Ascending aorta (tissue), 2 donors: Measurements from ENCODE around the gene IRF1. TPM values are rescaled to one million over a fixed set of nuclear protein-coding genes. Genes with fewer than 3 reads are reported as not detected.
"Not testable (repeated sequence)": the region's sequence is repeated elsewhere in the genome, so short reads cannot be mapped to it uniquely, and the experiment has no call there.

Source experiments
- DNase-seq, 2 donors: peaks; one replicate each; pipeline ENCODE4 v3.0.0-alpha.2; 2019; ENCODE audit warnings: low spot score in 2 of 2
- H3K27ac ChIP-seq, 2 donors: fragments of 200-600 bp; sonication (generic); one replicate each; pipeline ENCODE4 v1.5.1; 2016 to 2017; ENCODE audit warnings: mild to moderate bottlenecking in 1 of 2
- H3K27me3 ChIP-seq: fragments of 200-600 bp; sonication (generic); one replicate; pipeline ENCODE4 v1.5.1; 2017
- H3K36me3 ChIP-seq, 2 donors: fragments of 200-600 bp; sonication (generic); one replicate each; pipeline ENCODE4 v1.5.1; 2016
- H3K4me1 ChIP-seq, 2 donors: fragments of 200-600 bp; sonication (generic); one replicate each; pipeline ENCODE4 v1.5.1; 2016 to 2017; ENCODE audit warnings: mild to moderate bottlenecking in 1 of 2
- H3K4me3 ChIP-seq, 2 donors: fragments of 200-600 bp; sonication (generic); one replicate each; pipeline ENCODE4 v1.5.1; 2016 to 2017; ENCODE audit warnings: mild to moderate bottlenecking in 1 of 2
- H3K9me3 ChIP-seq, 2 donors: fragments of 200-600 bp; sonication (generic); one replicate each; pipeline ENCODE4 v1.5.1; 2016
- CTCF ChIP-seq, 3 experiments: fragments of 200-600 bp in 2 of 3; fragments of 450-650 bp in 1 of 3; sonication (generic) in 2 of 3; IDR thresholded peaks; one replicate each; pipeline ENCODE4 v1.5.1; 2016 to 2019; ENCODE audit warnings: antibody characterized with exemption in 3 of 3, mild to moderate bottlenecking in 1 of 3, moderate library complexity in 1 of 3
- intact Hi-C: fragments of 100-400 bp; cut with DNase I; formaldehyde crosslinking; loops from one replicate; pipeline ENCODE4 v1.15.1; 2023
- total RNA-seq: library from RNA; depleted of rRNA; stranded (reverse); fragments of >200 nt; gene quantifications from one replicate; pipeline ENCODE4 v1.1.0, GENCODE V29; 2016

The IRF1 gene
- total RNA-seq, 1 donor from 2014 or later = 57.7 TPM

- peaks cover 19 to 36% of the 10 kb centered on the region in 2 donors for H3K4me1 ChIP-seq
- TF ChIP-seq CTCF (IDR thresholded peaks at IDR 0.05) = peak in 1 of 3 experiments; percentile 3
- no peaks in the 10 kb centered on the region for H3K9me3 ChIP-seq
- H3K27ac ChIP-seq = peak overlapping the region; percentile 26 to 59
- peak in 1 of 2 donors; percentile 70 for DNase-seq
- no peak overlapping the region for H3K4me3 ChIP-seq
- intact Hi-C loops = loop anchor here (2.0 kb wide), 1 partner anchor 52 kb away; the partner anchor contains the start of gene IRF1
- no peaks in the 10 kb centered on the region for H3K36me3 ChIP-seq
- H3K27me3 ChIP-seq = no peaks in the 10 kb centered on the region
These were observed 51.7 kb downstream of the IRF1 start for GRCh38 chr5:132438917-132439316.

GRCh38 chr5:132438267-132438645 is 52.3 kb downstream of the IRF1 start:
- H3K27me3 ChIP-seq, H3K4me3 ChIP-seq, H3K9me3 ChIP-seq, H3K36me3 ChIP-seq: not testable (repeated sequence)
- Histone ChIP-seq H3K4me1 (peaks cover 19 to 36% of the 10 kb centered on the region in 2 donors), H3K27ac (peak overlapping the region; percentile 47 to 59)
- intact Hi-C loops = loop anchor here (2.0 kb wide), 1 partner anchor 53 kb away; the partner anchor contains the start of gene IRF1
- peak in 1 of 2 donors; percentile 9 for DNase-seq

- Histone ChIP-seq H3K4me3 (no peak overlapping the region), H3K27ac (peak overlapping the region; percentile 47 to 59), H3K36me3 (no peaks in the 10 kb centered on the region), H3K27me3 (no peaks in the 10 kb centered on the region), H3K4me1 (peaks cover 19 to 36% of the 10 kb centered on the region in 2 donors), H3K9me3 (no peaks in the 10 kb centered on the region)
- TF ChIP-seq CTCF (IDR thresholded peaks at IDR 0.05) = no peak
- peak; percentile 34 to 80 for DNase-seq
- intact Hi-C loops = loop anchor here (2.0 kb wide), 2 partner anchors 15 to 53 kb away; partner anchors contain the start of gene IRF1
These were observed 52.8 kb downstream of the IRF1 start for GRCh38 chr5:132437604-132438266.

GRCh38 chr5:132436936-132437335 is 53.6 kb downstream of the IRF1 start:
- intact Hi-C loops = loop anchor here (2.0 kb wide), 1 partner anchor 14 kb away; no protein-coding TSS in a partner anchor
- no peak for TF ChIP-seq CTCF (IDR thresholded peaks at IDR 0.05)
- H3K27me3 ChIP-seq = no peaks in the 10 kb centered on the region
- peaks cover 19 to 36% of the 10 kb centered on the region in 2 donors for H3K4me1 ChIP-seq
- H3K27ac ChIP-seq = peak overlapping the region; percentile 47 to 59
- DNase-seq = peak in 1 of 2 donors; percentile 51
- H3K36me3 ChIP-seq = no peaks in the 10 kb centered on the region
- H3K9me3 ChIP-seq = no peaks in the 10 kb centered on the region
- H3K4me3 ChIP-seq = no peak overlapping the region

GRCh38 chr5:132435886-132436285 is 54.7 kb downstream of the IRF1 start:
- intact Hi-C loops = loop anchor here (2.0 kb wide), 1 partner anchor 13 kb away; no protein-coding TSS in a partner anchor
- Histone ChIP-seq H3K9me3 (no peaks in the 10 kb centered on the region), H3K27me3 (no peaks in the 10 kb centered on the region), H3K4me3 (no peak overlapping the region), H3K27ac (no peak overlapping the region), H3K36me3 (no peaks in the 10 kb centered on the region), H3K4me1 (peaks cover 19 to 36% of the 10 kb centered on the region in 2 donors)
- peak in 1 of 2 donors; percentile 40 for DNase-seq
- no peak for TF ChIP-seq CTCF (IDR thresholded peaks at IDR 0.05)

- TF ChIP-seq CTCF (IDR thresholded peaks at IDR 0.05) = no peak
- intact Hi-C loops = no loop called here
- no peaks in the 10 kb centered on the region for H3K9me3 ChIP-seq
- DNase-seq = peak in 1 of 2 donors; percentile 8
- H3K27me3 ChIP-seq = no peaks in the 10 kb centered on the region
- H3K4me1 ChIP-seq = peaks cover 19 to 37% of the 10 kb centered on the region in 2 donors
- H3K36me3 ChIP-seq = no peaks in the 10 kb centered on the region
- H3K4me3 ChIP-seq = no peak overlapping the region
- H3K27ac ChIP-seq = no peak overlapping the region
These were observed 55.1 kb downstream of the IRF1 start for GRCh38 chr5:132435447-132435846.
